Effector memory CD4-positive, alpha-beta T cell (primary cell): ENCODE results near the gene IFITM2.
"Not testable (repeated sequence)": the region's sequence is repeated elsewhere in the genome, so short reads cannot be mapped to it uniquely, and the experiment has no call there.

ENCODE experiments used
- DNase-seq, 3 donors: peaks; one replicate each; pipeline ENCODE4 v3.0.0-alpha.2; 2020
- H3K27ac ChIP-seq: 2 replicates; pipeline ENCODE4 v1.7.0; 2013; ENCODE audit warnings: mild to moderate bottlenecking, low read length, moderate library complexity; ENCODE audit not compliant: insufficient read depth, poor library complexity, severe bottlenecking
- H3K27me3 ChIP-seq: replicated peaks from 2 replicates; pipeline ENCODE4 v1.7.0; 2013; ENCODE audit warnings: mild to moderate bottlenecking, low read length; ENCODE audit not compliant: insufficient read depth, control insufficient read depth, poor library complexity, severe bottlenecking
- H3K36me3 ChIP-seq: 2 replicates; pipeline ENCODE4 v1.7.0; 2013; ENCODE audit warnings: mild to moderate bottlenecking, low read length, moderate library complexity; ENCODE audit not compliant: control insufficient read depth, insufficient read depth
- H3K4me1 ChIP-seq: 2 replicates; pipeline ENCODE4 v1.7.0; 2013; ENCODE audit warnings: low read length, mild to moderate bottlenecking; ENCODE audit not compliant: control insufficient read depth, insufficient read depth, poor library complexity, severe bottlenecking
- H3K4me3 ChIP-seq: 2 replicates; pipeline ENCODE4 v1.7.0; 2013; ENCODE audit warnings: low read length, low read depth, mild to moderate bottlenecking; ENCODE audit not compliant: insufficient read depth, poor library complexity, severe bottlenecking
- H3K9me3 ChIP-seq: 2 replicates; pipeline ENCODE4 v1.7.0; 2013; ENCODE audit warnings: mild to moderate bottlenecking, low read length, moderate library complexity; ENCODE audit not compliant: control insufficient read depth

IFITM2 gene

GRCh38 chr11:312092-312816 is 4.6 kb downstream of the IFITM2 start:
- peak overlapping the region; percentile 77 for H3K27ac ChIP-seq

GRCh38 chr11:313304-313786 is 5.7 kb downstream of the IFITM2 start:
- Histone ChIP-seq H3K9me3 (no peaks in the 10 kb centered on the region), H3K27ac (peak overlapping the region; percentile 77), H3K4me1 (peaks cover 34% of the 10 kb centered on the region), H3K36me3 (peaks cover 7% of the 10 kb centered on the region), H3K27me3 (no peaks in the 10 kb centered on the region), H3K4me3 (peak overlapping the region; percentile 87)
- no peak for DNase-seq

More at GRCh38 chr11:312092-312816, 4.6 kb downstream of the IFITM2 start:
- Histone ChIP-seq H3K9me3 (no peaks in the 10 kb centered on the region), H3K27me3 (no peaks in the 10 kb centered on the region), H3K4me1 (peaks cover 35% of the 10 kb centered on the region), H3K36me3 (peaks cover 7% of the 10 kb centered on the region), H3K4me3 (peak overlapping the region; percentile 87)
- no peak for DNase-seq

- peaks cover 7% of the 10 kb centered on the region for H3K36me3 ChIP-seq
- no peaks in the 10 kb centered on the region for H3K9me3 ChIP-seq
- H3K27me3 ChIP-seq, result no peaks in the 10 kb centered on the region
- peak within 1 kb of the TSS; percentile 87 for H3K4me3 ChIP-seq
- peaks cover 33% of the 10 kb centered on the region for H3K4me1 ChIP-seq
- peak; percentile 40 to 67 (median 55) for DNase-seq
- H3K27ac ChIP-seq, result peak within 1 kb of the TSS; percentile 77
Observed at GRCh38 chr11:313787-314553, 6.4 kb downstream of the IFITM2 start, which contains the start of gene IFITM1. IFITM1 (plus strand) TSS chr11:314040; CDS start chr11:314171, 131 bp downstream.

GRCh38 chr11:314554-314875 is 6.9 kb downstream of the IFITM2 start:
- peak overlapping the region; percentile 77 for H3K27ac ChIP-seq
- not testable (repeated sequence) for DNase-seq, H3K27me3 ChIP-seq

GRCh38 chr11:315051-315481 is 7.5 kb downstream of the IFITM2 start:
- peak overlapping the region; percentile 77 for H3K27ac ChIP-seq
- no peaks in the 10 kb centered on the region for H3K9me3 ChIP-seq
- H3K36me3 ChIP-seq, result peaks cover 7% of the 10 kb centered on the region
- H3K4me1 ChIP-seq, result peaks cover 29% of the 10 kb centered on the region
- DNase-seq, result no peak
- no peaks in the 10 kb centered on the region for H3K27me3 ChIP-seq
- peak overlapping the region; percentile 87 for H3K4me3 ChIP-seq

More at GRCh38 chr11:314554-314875, 6.9 kb downstream of the IFITM2 start:
- peak overlapping the region; percentile 87 for H3K4me3 ChIP-seq
- not testable (repeated sequence) for H3K36me3 ChIP-seq, H3K9me3 ChIP-seq
- H3K4me1 ChIP-seq, result peaks cover 29% of the 10 kb centered on the region

GRCh38 chr11:315516-315994 is 7.9 kb downstream of the IFITM2 start:
- H3K27me3 ChIP-seq, result no peaks in the 10 kb centered on the region
- H3K9me3 ChIP-seq, result no peaks in the 10 kb centered on the region
- no peak for DNase-seq
- peak overlapping the region; percentile 87 for H3K4me3 ChIP-seq
- H3K4me1 ChIP-seq, result peaks cover 29% of the 10 kb centered on the region
- peak overlapping the region; percentile 77 for H3K27ac ChIP-seq
- peaks cover 7% of the 10 kb centered on the region for H3K36me3 ChIP-seq

- Histone ChIP-seq H3K27me3 (no peaks in the 10 kb centered on the region), H3K27ac (peak overlapping the region; percentile 77), H3K9me3 (no peaks in the 10 kb centered on the region), H3K4me3 (peak overlapping the region; percentile 87), H3K4me1 (peaks cover 29% of the 10 kb centered on the region), H3K36me3 (peaks cover 7% of the 10 kb centered on the region)
- DNase-seq, result peak in 1 of 3 donors; percentile 26
Observed at GRCh38 chr11:316031-316701, 8.6 kb downstream of the IFITM2 start.

GRCh38 chr11:316891-317301 is 9.3 kb downstream of the IFITM2 start:
- Histone ChIP-seq H3K4me3 (peak overlapping the region; percentile 87), H3K4me1 (peaks cover 26% of the 10 kb centered on the region), H3K36me3 (peaks cover 7% of the 10 kb centered on the region), H3K27ac (peak overlapping the region; percentile 77), H3K9me3 (no peaks in the 10 kb centered on the region), H3K27me3 (no peaks in the 10 kb centered on the region)
- no peak for DNase-seq

- not testable (repeated sequence) for H3K36me3 ChIP-seq, H3K9me3 ChIP-seq, DNase-seq, H3K27me3 ChIP-seq
- Histone ChIP-seq H3K4me3 (peak overlapping the region; percentile 87), H3K27ac (peak overlapping the region; percentile 77), H3K4me1 (peaks cover 17% of the 10 kb centered on the region)
Observed at GRCh38 chr11:317668-318404, 10.2 kb downstream of the IFITM2 start.
